Prostate gland (tissue), 2 donors: ENCODE data around the gene SUPT3H. TPM values are rescaled to one million over a fixed set of nuclear protein-coding genes. Genes with fewer than 3 reads are reported as not detected.

Experiments used
- DNase-seq: peaks from one replicate; pipeline ENCODE4 v3.0.0-alpha.2; 2019; ENCODE audit warnings: low spot score
- H3K27ac ChIP-seq, 2 donors: fragments of 200-600 bp; sonication (generic); 2 replicates each; pipeline ENCODE4 v1.5.1; 2017 to 2019
- H3K27me3 ChIP-seq: fragments of 200-600 bp; sonication (generic); replicated peaks from 2 replicates; pipeline ENCODE4 v1.5.1; 2019; ENCODE audit not compliant: insufficient read depth
- H3K36me3 ChIP-seq, 2 donors: fragments of 200-600 bp; sonication (generic); 1 replicate in 1 of 2; 2 replicates in 1 of 2; pipeline versions ENCODE4 v1.5.1 to v1.8.1; 2017 to 2019
- H3K4me1 ChIP-seq: fragments of 200-600 bp; sonication (generic); replicated peaks from 2 replicates; pipeline ENCODE4 v1.5.1; 2019
- H3K4me3 ChIP-seq, 2 donors: fragments of 200-600 bp; sonication (generic); 2 replicates each; pipeline ENCODE4 v1.5.1; 2017 to 2019
- H3K9me3 ChIP-seq: fragments of 200-600 bp; sonication (generic); 2 replicates; pipeline ENCODE4 v1.5.1; 2017
- CTCF ChIP-seq, 4 experiments: fragments of 200-600 bp in 2 of 4; fragments of 450-650 bp in 2 of 4; sonication (generic) in 2 of 4; IDR thresholded peaks; 1 replicate in 3 of 4; 2 replicates in 1 of 4; pipeline ENCODE4 v1.5.1; 2016 to 2019; ENCODE audit warnings: antibody characterized with exemption in 4 of 4, mild to moderate bottlenecking in 2 of 4, moderate library complexity in 2 of 4
- POLR2A ChIP-seq: fragments of 450-650 bp; IDR thresholded peaks from one replicate; pipeline ENCODE4 v1.6.1; 2016; ENCODE audit warnings: antibody characterized with exemption, mild to moderate bottlenecking
- POLR2AphosphoS5 ChIP-seq: sonication (generic); formaldehyde crosslinking; IDR thresholded peaks from one replicate; pipeline ENCODE4 v1.6.1; 2017; ENCODE audit warnings: antibody characterized with exemption
- WGBS: methylation state at CpG from one replicate; pipeline ENCODE4 v1.1.5; 2018; 5-methylcytosine and 5-hydroxymethylcytosine counted together
- intact Hi-C: fragments of 100-400 bp; cut with DNase I; formaldehyde crosslinking; loops from one replicate; pipeline ENCODE4 v1.14.2; 2022
- total RNA-seq, 2 donors: library from RNA; depleted of rRNA; stranded (reverse); fragments of >200 nt; gene quantifications; one replicate each; pipeline ENCODE4 v1.1.0, GENCODE V29; 2016

Gene SUPT3H
- total RNA-seq, 2 donors from 2014 or later, result 4.6 to 13.1 TPM

GRCh38 chr6:45057711-45058110 is 320.0 kb downstream of the SUPT3H start:
- no peaks in the 10 kb centered on the region for H3K4me1 ChIP-seq
- H3K9me3 ChIP-seq, result no peaks in the 10 kb centered on the region
- H3K4me3 ChIP-seq, result no peak overlapping the region
- no peak overlapping the region for H3K27ac ChIP-seq
- WGBS, result 48% methylated on average over 3 of the region's 3 CpGs
- intact Hi-C loops, result no loop called here
- no peak for DNase-seq
- TF ChIP-seq CTCF (IDR thresholded peaks at IDR 0.05) (no peak), POLR2AphosphoS5 (no peak), POLR2A (no peak)
- no peaks in the 10 kb centered on the region for H3K36me3 ChIP-seq
- no peaks in the 10 kb centered on the region for H3K27me3 ChIP-seq

- H3K9me3 ChIP-seq, result no peaks in the 10 kb centered on the region
- H3K4me3 ChIP-seq, result no peak overlapping the region
- no peak overlapping the region for H3K27ac ChIP-seq
- no peaks in the 10 kb centered on the region for H3K4me1 ChIP-seq
- no peaks in the 10 kb centered on the region for H3K27me3 ChIP-seq
- intact Hi-C loops, result no loop called here
- no peak for TF ChIP-seq POLR2A
- TF ChIP-seq CTCF (IDR thresholded peaks at IDR 0.05), result no peak
- TF ChIP-seq POLR2AphosphoS5, result no peak
- WGBS, result 71% methylated on average over 1 of the region's 1 CpG
- H3K36me3 ChIP-seq, result no peaks in the 10 kb centered on the region
- no peak for DNase-seq
Measured at GRCh38 chr6:45054610-45055009, 323.1 kb downstream of the SUPT3H start.

- Histone ChIP-seq H3K4me3 (no peak overlapping the region), H3K27ac (no peak overlapping the region), H3K36me3 (no peaks in the 10 kb centered on the region), H3K9me3 (no peaks in the 10 kb centered on the region), H3K27me3 (no peaks in the 10 kb centered on the region), H3K4me1 (no peaks in the 10 kb centered on the region)
- TF ChIP-seq POLR2AphosphoS5 (no peak), CTCF (IDR thresholded peaks at IDR 0.05) (no peak)
- WGBS, result 88% methylated on average over 2 of the region's 2 CpGs
- intact Hi-C loops, result no loop called here
- DNase-seq, result no peak
Measured at GRCh38 chr6:45052325-45052724, 325.4 kb downstream of the SUPT3H start.

GRCh38 chr6:45049188-45049843 is 328.4 kb downstream of the SUPT3H start:
- Histone ChIP-seq H3K27ac (no peak overlapping the region), H3K4me3 (no peak overlapping the region), H3K36me3 (no peaks in the 10 kb centered on the region), H3K27me3 (no peaks in the 10 kb centered on the region), H3K4me1 (no peaks in the 10 kb centered on the region), H3K9me3 (no peaks in the 10 kb centered on the region)
- DNase-seq, result no peak
- WGBS, result 92% methylated on average over 5 of the region's 5 CpGs
- intact Hi-C loops, result no loop called here
- TF ChIP-seq POLR2AphosphoS5, result no peak
- no peak for TF ChIP-seq POLR2A
- no peak for TF ChIP-seq CTCF (IDR thresholded peaks at IDR 0.05)

- no peak for DNase-seq
- Histone ChIP-seq H3K4me3 (no peak overlapping the region), H3K27me3 (no peaks in the 10 kb centered on the region), H3K9me3 (no peaks in the 10 kb centered on the region), H3K27ac (no peak overlapping the region), H3K36me3 (no peaks in the 10 kb centered on the region), H3K4me1 (no peaks in the 10 kb centered on the region)
- TF ChIP-seq CTCF (IDR thresholded peaks at IDR 0.05) (no peak), POLR2A (no peak), POLR2AphosphoS5 (no peak)
- 92% methylated on average over 1 of the region's 1 CpG for WGBS
- intact Hi-C loops, result no loop called here
Measured at GRCh38 chr6:45047573-45047972, 330.2 kb downstream of the SUPT3H start.
